Nephron (organoid): ENCODE results near the gene WDR3.
A peak's percentile ranks its signal among the peaks of the same experiment; 100 is the strongest.

Experiments
- H3K27ac Mint-ChIP-seq, 3 experiments: 2 replicates each; pipeline ENCODE4 v1.8.0; 2020; ENCODE audit warnings: mixed read lengths in 3 of 3, mild to moderate bottlenecking in 2 of 3, moderate library complexity in 1 of 3
- H3K27me3 Mint-ChIP-seq: 2 replicates; pipeline ENCODE4 v1.8.0; 2021; ENCODE audit warnings: low read depth, mild to moderate bottlenecking, moderate library complexity, mixed read lengths
- H3K36me3 Mint-ChIP-seq: 2 replicates; pipeline ENCODE4 v1.8.0; 2020; ENCODE audit warnings: low read depth, mixed read lengths
- H3K4me1 Mint-ChIP-seq: 2 replicates; pipeline ENCODE4 v1.8.0; 2020; ENCODE audit warnings: mixed read lengths
- H3K4me3 Mint-ChIP-seq, 3 experiments: 2 replicates each; pipeline ENCODE4 v1.8.0; 2020; ENCODE audit warnings: mild to moderate bottlenecking in 3 of 3, mixed read lengths in 3 of 3, moderate library complexity in 2 of 3
- H3K9me3 Mint-ChIP-seq: 2 replicates; pipeline ENCODE4 v1.8.0; 2020; ENCODE audit warnings: mixed read lengths
- CTCF ChIP-seq, 3 experiments: fragments of 200-600 bp; sonication (generic); IDR thresholded peaks; one replicate each; pipeline ENCODE4 v1.5.0; 2021; ENCODE audit warnings: antibody characterized with exemption in 3 of 3; ENCODE audit not compliant: unreplicated experiment in 3 of 3

The WDR3 gene

DNA sequence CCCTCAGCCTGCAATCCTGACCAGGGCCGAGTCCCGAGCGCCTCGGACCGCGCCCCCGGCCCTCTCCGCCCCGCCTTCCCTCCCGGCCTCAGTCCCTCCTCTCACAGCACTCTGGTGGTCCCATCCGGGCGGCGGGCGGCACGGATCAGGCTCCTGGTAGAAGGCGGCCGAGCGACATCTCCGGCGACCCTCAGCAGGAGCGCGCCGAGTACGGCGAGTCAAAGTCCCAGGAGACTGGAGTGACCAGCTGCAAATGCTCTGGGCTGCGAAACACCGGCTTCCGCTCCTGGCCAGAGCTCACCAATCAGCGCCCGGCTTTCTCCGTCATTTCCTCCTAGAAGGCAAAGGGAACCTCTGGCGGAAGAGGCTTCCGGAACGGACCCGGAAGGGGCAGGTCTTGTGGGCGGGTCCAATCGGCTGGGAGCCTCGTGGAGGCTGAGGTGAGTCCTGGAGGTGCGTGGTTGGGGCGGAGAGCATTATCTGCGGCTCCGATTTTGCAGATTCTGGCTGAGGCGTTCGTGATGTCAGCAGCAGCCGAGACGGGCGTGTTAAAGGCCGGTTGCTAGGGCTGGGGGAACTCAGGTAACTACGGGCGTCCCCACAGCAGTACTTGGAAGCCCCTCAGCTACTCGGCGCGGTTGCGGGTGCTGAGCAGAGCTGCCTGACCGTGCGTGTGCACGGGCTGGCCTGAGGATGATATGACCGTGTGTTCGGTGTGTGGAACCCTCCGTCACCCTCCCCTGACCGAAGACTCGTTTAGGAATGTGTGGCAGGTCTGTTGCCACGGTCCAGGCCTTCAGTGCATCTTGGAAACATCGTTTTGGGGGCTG, at the start of gene WDR3, which contains the start of gene GDAP2:
Gene WDR3, plus strand, starts transcription at position 397 of the 830 bp plus-strand sequence. CDS start 3,581 bp downstream, outside the sequence.
Gene GDAP2, minus strand, starts transcription at position 279 of the 830 bp plus-strand sequence. CDS start 9,264 bp downstream, outside the sequence.
- peaks cover 38% of the 10 kb centered on the region for H3K4me1 Mint-ChIP-seq
- TF ChIP-seq CTCF (IDR thresholded peaks at IDR 0.05; ENCODE audit: unreplicated experiment in 3 of 3) = no peak
- peak within 1 kb of the TSS; percentile 92 to 98 (median 93) for H3K27ac Mint-ChIP-seq
- H3K9me3 Mint-ChIP-seq = no peaks in the 10 kb centered on the region
- no peaks in the 10 kb centered on the region for H3K27me3 Mint-ChIP-seq
- H3K36me3 Mint-ChIP-seq = peaks cover 7% of the 10 kb centered on the region
- peak within 1 kb of the TSS; percentile 95 to 98 (median 98) for H3K4me3 Mint-ChIP-seq

DNA sequence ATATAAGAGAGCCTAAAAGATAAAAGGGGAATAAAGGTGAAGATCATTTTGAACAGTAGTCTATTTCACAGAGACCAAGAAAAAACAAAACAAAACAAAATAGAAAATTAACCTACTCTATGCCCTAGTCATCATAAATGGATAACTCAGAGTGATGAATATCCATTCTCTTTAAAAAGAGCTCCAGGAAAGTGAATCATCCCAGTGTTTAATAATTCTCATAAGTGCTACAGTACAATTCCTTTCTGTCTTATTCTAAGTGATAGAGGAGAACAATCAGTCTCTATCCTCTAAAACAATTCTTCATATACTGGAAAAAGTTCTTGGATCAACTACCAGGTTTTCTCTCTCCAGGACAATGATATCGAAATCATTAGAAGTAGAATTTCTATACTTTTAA, 45.9 kb upstream of the WDR3 start:
- no peak overlapping the region for H3K27ac Mint-ChIP-seq
- H3K36me3 Mint-ChIP-seq = peaks cover 23% of the 10 kb centered on the region
- no peak overlapping the region for H3K4me3 Mint-ChIP-seq
- H3K4me1 Mint-ChIP-seq = no peaks in the 10 kb centered on the region
- H3K27me3 Mint-ChIP-seq = no peaks in the 10 kb centered on the region
- no peak for TF ChIP-seq CTCF (IDR thresholded peaks at IDR 0.05; ENCODE audit: unreplicated experiment in 3 of 3)
- no peaks in the 10 kb centered on the region for H3K9me3 Mint-ChIP-seq

DNA sequence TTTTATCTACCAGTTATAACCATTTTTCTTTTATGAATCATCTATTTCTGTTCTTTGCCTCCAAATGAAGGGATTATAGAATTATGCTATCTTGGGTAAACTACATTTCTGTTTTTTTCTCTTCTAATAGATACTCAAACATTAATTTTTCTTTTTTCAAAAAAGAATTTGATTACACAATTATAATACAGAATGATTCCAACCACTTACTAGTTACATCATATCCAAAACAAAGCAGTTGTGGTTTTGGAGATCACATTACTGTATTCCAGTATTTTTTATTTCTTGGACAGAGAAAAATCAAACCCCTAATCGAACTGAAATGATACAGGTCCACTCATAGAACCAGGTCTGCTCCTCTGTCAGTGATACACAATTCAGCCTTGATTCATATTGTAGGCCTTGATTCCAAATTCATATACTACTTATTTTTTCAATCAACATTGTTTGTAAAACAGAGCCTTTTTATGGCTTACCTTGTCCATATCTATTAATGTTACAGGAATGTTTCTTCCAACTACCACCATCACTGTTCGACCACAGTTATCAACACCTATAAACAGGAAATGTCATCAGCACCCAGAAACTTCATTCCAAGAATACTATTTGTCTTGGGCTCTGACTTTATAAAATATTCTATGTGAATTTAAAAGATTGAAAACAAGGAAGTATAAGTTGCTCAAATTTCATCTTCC, 43.3 kb upstream of the WDR3 start:
- Mint-ChIP-seq H3K9me3 (no peaks in the 10 kb centered on the region), H3K4me3 (no peak overlapping the region), H3K27ac (no peak overlapping the region), H3K36me3 (peaks cover 33% of the 10 kb centered on the region), H3K27me3 (no peaks in the 10 kb centered on the region), H3K4me1 (no peaks in the 10 kb centered on the region)
- no peak for TF ChIP-seq CTCF (IDR thresholded peaks at IDR 0.05; ENCODE audit: unreplicated experiment in 3 of 3)

GRCh38 chr1:117890452-117890851, 39.1 kb upstream of the WDR3 start:
- no peaks in the 10 kb centered on the region for H3K4me1 Mint-ChIP-seq
- H3K27ac Mint-ChIP-seq = no peak overlapping the region
- TF ChIP-seq CTCF (IDR thresholded peaks at IDR 0.05; ENCODE audit: unreplicated experiment in 3 of 3) = no peak
- H3K9me3 Mint-ChIP-seq = no peaks in the 10 kb centered on the region
- H3K27me3 Mint-ChIP-seq = no peaks in the 10 kb centered on the region
- H3K36me3 Mint-ChIP-seq = peaks cover 27% of the 10 kb centered on the region
- H3K4me3 Mint-ChIP-seq = no peak overlapping the region

- Mint-ChIP-seq H3K27me3 (no peaks in the 10 kb centered on the region), H3K4me3 (no peak overlapping the region), H3K36me3 (peaks cover 25% of the 10 kb centered on the region), H3K9me3 (no peaks in the 10 kb centered on the region), H3K27ac (peak overlapping the region in 1 of 3 experiments; percentile 60), H3K4me1 (no peaks in the 10 kb centered on the region)
- no peak for TF ChIP-seq CTCF (IDR thresholded peaks at IDR 0.05; ENCODE audit: unreplicated experiment in 3 of 3)
These were observed 37.0 kb upstream of the WDR3 start for GRCh38 chr1:117892512-117892911.
